Astrocyte of the cerebellum (primary cell): ENCODE results near the gene PALB2.
"Not testable (repeated sequence)": the region's sequence is repeated elsewhere in the genome, so short reads cannot be mapped to it uniquely, and the experiment has no call there.

Source experiments
- DNase-seq: peaks from one replicate; pipeline ENCODE4 v3.0.0-alpha.2; 2011; ENCODE audit warnings: low read depth
- H3K4me3 ChIP-seq: 2 replicates; pipeline ENCODE4 v1.5.1; 2011; ENCODE audit warnings: mild to moderate bottlenecking, low read depth, low read length, moderate library complexity
- in situ Hi-C: cut with HindIII; loops from 2 replicates; pipeline ENCODE4 v1.10.0; 2017; ENCODE audit warnings: low sequenced_read_pairs
- TF ChIP-seq, protein P1 (sequence below): IDR thresholded peaks from 2 replicates; pipeline ENCODE4 v1.5.1; 2012; ENCODE audit warnings: low read length, low read depth, moderate library complexity, mild to moderate bottlenecking; ENCODE audit errors: missing control alignments

The PALB2 gene

DNA sequence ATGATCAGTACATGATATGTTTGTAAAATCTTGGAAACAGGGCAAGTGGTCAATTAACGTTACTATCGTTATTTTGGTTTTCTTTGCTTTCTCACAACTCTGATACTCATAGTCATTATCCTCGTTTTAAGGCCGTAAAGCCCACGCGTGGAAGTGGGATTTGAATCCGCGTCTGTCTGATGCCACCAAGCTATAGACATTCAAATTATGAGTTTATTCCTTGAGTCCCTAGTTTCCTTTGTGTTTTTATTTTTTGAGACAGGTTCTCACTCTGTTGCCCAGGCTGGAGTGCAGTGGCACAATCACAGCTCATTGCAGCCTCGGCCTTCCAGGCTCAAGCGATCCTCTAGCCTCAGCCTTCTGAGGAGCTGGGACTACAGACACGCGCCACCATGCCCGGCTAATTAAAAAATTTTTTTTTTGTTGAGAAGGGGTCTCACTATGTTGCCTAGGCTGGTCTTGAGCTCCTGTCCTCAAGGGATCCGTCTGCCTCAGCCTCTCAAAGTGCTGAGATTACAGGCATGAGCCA lies 1.2 kb upstream of the PALB2 start:
- in situ Hi-C loops = no loop called here

DNA sequence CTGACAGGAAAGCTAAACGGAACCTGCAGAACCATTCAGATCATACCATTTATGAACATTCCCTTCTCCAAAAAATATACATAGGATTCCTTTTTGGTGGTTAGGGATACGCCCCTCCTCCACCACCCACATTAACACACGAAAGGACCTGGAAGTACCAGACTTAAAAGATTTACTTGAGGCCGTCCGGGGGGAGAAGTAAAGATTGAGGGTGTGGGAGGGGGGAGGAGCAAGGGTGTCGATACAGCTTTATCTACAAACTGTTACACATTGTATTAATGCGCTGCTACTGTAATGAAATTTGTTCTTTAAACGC lies 537 bp downstream of the PALB2 start:
- H3K4me3 ChIP-seq = peak overlapping the region; percentile 99
- DNase-seq = no peak
- in situ Hi-C loops = no loop called here
- TF ChIP-seq, protein P1, sequence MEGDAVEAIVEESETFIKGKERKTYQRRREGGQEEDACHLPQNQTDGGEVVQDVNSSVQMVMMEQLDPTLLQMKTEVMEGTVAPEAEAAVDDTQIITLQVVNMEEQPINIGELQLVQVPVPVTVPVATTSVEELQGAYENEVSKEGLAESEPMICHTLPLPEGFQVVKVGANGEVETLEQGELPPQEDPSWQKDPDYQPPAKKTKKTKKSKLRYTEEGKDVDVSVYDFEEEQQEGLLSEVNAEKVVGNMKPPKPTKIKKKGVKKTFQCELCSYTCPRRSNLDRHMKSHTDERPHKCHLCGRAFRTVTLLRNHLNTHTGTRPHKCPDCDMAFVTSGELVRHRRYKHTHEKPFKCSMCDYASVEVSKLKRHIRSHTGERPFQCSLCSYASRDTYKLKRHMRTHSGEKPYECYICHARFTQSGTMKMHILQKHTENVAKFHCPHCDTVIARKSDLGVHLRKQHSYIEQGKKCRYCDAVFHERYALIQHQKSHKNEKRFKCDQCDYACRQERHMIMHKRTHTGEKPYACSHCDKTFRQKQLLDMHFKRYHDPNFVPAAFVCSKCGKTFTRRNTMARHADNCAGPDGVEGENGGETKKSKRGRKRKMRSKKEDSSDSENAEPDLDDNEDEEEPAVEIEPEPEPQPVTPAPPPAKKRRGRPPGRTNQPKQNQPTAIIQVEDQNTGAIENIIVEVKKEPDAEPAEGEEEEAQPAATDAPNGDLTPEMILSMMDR = no peak

More for the DNA sequence above, 1.2 kb upstream of the PALB2 start:
- TF ChIP-seq, protein P1 = no peak
- no peak for DNase-seq
- H3K4me3 ChIP-seq = peak overlapping the region; percentile 99

DNA sequence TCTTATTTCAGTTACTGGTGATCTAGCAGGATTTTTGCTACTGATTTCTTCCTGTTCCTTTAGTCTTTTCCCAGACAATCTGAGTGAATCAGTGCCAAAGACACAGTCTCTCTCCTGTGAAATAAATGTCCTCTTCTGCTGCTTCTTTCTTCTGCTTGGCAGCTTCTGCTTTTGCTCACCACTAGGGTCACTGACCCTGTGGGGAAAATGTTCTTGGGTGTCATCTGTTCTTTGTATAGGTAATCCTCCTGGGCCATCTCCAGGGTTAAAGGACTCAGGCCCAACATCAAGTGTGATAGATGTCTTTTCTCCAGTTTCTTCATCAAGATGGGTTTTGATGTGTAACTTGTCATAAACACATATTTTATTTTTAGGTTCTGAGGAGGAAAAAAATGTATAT lies 5.2 kb downstream of the PALB2 start:
- TF ChIP-seq, protein P1 = no peak

DNA sequence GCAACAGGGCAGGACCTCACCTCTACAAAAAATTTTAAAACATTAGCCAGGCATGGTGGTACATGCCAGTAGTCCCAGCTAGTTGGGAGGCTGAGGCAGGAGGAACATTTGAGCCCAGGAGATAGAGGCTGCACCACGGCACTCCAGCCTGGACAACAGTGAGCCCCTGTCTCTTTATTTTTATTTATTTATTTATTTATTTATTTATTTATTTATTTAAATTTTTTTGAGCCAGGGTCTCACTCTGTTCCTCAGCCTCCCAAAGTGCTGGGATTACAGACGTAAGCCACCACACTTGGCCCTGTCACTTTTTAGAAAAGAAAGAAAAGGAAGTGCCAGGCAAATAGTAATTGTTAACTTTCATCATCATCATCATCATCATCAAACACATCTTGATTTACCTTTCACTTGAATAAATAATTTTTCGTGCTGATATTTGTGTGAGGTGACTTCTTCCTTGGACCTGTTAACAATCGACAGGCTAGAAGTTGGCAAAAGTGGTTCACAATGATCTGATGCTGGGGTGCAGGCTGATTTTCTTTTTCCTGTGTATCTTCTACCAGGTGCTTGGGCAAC lies 6.6 kb downstream of the PALB2 start:
- in situ Hi-C loops = no loop called here
- H3K4me3 ChIP-seq = no peak overlapping the region
- no peak for DNase-seq
- TF ChIP-seq, protein P1 = no peak

More for the DNA sequence above, 5.2 kb downstream of the PALB2 start:
- no peak for DNase-seq
- no peak overlapping the region for H3K4me3 ChIP-seq
- in situ Hi-C loops = no loop called here

DNA sequence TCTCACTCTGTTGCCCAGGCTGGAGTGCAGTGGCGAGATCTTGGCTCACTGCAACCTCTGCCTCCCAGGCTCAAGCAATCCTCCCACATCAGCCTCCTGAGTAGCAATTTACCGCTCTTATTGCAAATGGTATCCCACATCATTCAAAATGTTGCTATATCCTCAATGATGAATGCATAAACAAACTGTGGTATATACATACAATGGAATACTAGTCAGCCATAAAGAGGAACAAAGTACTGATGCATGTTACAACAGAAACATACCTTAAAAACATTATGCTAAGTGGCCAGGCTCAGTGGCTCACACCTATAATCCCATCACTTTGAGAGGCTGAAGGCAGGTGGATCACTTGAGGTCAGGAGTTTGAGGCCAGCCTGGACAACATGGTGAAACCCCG lies 9.2 kb downstream of the PALB2 start:
- in situ Hi-C loops, H3K4me3 ChIP-seq, DNase-seq: not testable (repeated sequence)

DNA sequence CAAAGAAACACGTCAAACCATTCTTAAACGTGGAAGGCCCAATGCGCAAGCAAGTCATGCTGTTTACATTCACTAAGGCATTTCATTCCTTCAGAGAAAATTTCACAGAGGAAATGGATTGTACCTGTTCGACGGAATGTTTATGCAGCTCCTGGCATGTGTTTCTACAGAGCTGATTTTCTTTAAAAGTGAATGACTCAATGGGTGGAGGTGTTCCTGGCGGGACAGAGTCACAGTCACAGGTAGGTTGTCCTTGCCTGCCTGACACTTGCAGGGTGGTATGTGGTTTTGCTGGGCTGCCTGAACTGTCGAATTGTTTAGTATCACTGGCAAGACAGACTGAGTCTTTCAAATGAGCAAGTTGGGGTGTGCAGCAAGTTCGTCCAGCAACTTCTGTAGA lies 11.6 kb downstream of the PALB2 start:
- TF ChIP-seq, protein P1 = no peak
- no peak for DNase-seq
- in situ Hi-C loops = no loop called here
- no peak overlapping the region for H3K4me3 ChIP-seq

DNA sequence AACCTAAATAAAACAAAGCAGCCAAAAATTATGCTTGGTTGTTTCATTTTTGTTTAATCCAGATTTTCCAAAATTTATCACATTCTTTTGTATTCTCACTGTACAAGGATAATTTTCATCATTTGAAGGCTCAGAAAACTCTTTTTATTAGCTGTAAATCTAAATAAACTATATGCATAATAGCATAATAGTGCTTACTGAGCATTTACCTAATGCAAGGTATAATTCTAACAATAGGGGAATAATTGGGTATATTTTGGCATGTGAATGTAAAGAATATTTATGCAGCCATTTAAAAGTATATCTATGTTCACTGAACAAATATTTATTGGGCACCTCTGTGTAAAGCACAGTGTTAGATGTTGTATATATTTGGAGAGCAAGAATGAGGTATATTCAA lies 17.0 kb downstream of the PALB2 start:
- in situ Hi-C loops = no loop called here
- TF ChIP-seq, protein P1 = no peak
- H3K4me3 ChIP-seq = no peak overlapping the region
- DNase-seq = no peak
